CD14-positive monocyte (primary cell): ENCODE results near the gene JMJD1C. TPM values are rescaled to one million over a fixed set of nuclear protein-coding genes. Genes with fewer than 3 reads are reported as not detected.
A peak's percentile ranks its signal among the peaks of the same experiment; 100 is the strongest.

Experiments used
- DNase-seq, 3 donors: peaks; one replicate each; pipeline ENCODE4 v3.0.0-alpha.2; 2011 to 2022
- H2AFZ ChIP-seq: 2 replicates; pipeline ENCODE4 v1.6.0; 2012; ENCODE audit warnings: mild to moderate bottlenecking, low read depth, low read length, inconsistent platforms; ENCODE audit not compliant: insufficient read depth, poor library complexity, severe bottlenecking
- H3K27ac ChIP-seq, 2 donors: 1 replicate in 1 of 2; 2 replicates in 1 of 2; pipeline ENCODE4 v1.5.1; 2012 to 2013; ENCODE audit warnings: low read length in 2 of 2, control low read depth in 1 of 2, inconsistent platforms in 1 of 2, low read depth in 1 of 2, mild to moderate bottlenecking in 1 of 2
- H3K27me3 ChIP-seq, 2 donors: one replicate each; pipeline versions ENCODE4 v1.6.0 to v1.6.1; 2011 to 2013; ENCODE audit warnings: low read length in 2 of 2; ENCODE audit not compliant: control insufficient read depth in 2 of 2, insufficient read depth in 2 of 2
- H3K36me3 ChIP-seq, 2 donors: replicated peaks in 1 of 2; 1 replicate in 1 of 2; 2 replicates in 1 of 2; pipeline versions ENCODE4 v1.5.1 to v1.6.1; 2012 to 2013; ENCODE audit warnings: low read length in 2 of 2, control low read depth in 1 of 2, inconsistent platforms in 1 of 2, mild to moderate bottlenecking in 1 of 2; ENCODE audit not compliant: insufficient read depth in 2 of 2, control insufficient read depth in 1 of 2
- H3K4me1 ChIP-seq, 2 donors: 1 replicate in 1 of 2; 2 replicates in 1 of 2; pipeline versions ENCODE4 v1.5.1 to v1.6.1; 2012 to 2013; ENCODE audit warnings: low read length in 2 of 2, control low read depth in 1 of 2, inconsistent platforms in 1 of 2, mild to moderate bottlenecking in 1 of 2, moderate library complexity in 1 of 2; ENCODE audit not compliant: insufficient read depth in 2 of 2, control insufficient read depth in 1 of 2
- H3K4me2 ChIP-seq: replicated peaks from 2 replicates; pipeline ENCODE3; 2012; ENCODE audit warnings: low read length, moderate library complexity, mild to moderate bottlenecking; ENCODE audit not compliant: poor library complexity, severe bottlenecking; ENCODE audit errors: extremely low read depth
- H3K4me3 ChIP-seq, 3 experiments: fragments of 200-600 bp in 1 of 3; sonication (generic) in 1 of 3; replicated peaks in 1 of 3; 1 replicate in 2 of 3; 2 replicates in 1 of 3; pipeline ENCODE4 v1.5.1; 2011 to 2013; ENCODE audit warnings: low read length in 3 of 3, mild to moderate bottlenecking in 3 of 3, control low read depth in 2 of 3, low read depth in 2 of 3, inconsistent platforms in 1 of 3, moderate library complexity in 1 of 3
- H3K79me2 ChIP-seq: 2 replicates; pipeline ENCODE4 v1.6.0; 2012; ENCODE audit warnings: mild to moderate bottlenecking, control low read depth, inconsistent platforms, low read length, moderate library complexity; ENCODE audit not compliant: insufficient read depth
- H3K9ac ChIP-seq: 2 replicates; pipeline ENCODE4 v1.6.0; 2017; ENCODE audit warnings: low read length, mild to moderate bottlenecking; ENCODE audit not compliant: insufficient read depth, poor library complexity, severe bottlenecking
- H3K9me3 ChIP-seq, 2 donors: replicated peaks in 1 of 2; 1 replicate in 1 of 2; 2 replicates in 1 of 2; pipeline versions ENCODE4 v1.5.1 to v1.6.1; 2012 to 2013; ENCODE audit warnings: low read length in 2 of 2, control low read depth in 1 of 2; ENCODE audit not compliant: control insufficient read depth in 1 of 2, insufficient read depth in 1 of 2
- H4K20me1 ChIP-seq: 2 replicates; pipeline ENCODE4 v1.6.0; 2012; ENCODE audit warnings: mild to moderate bottlenecking, low read length, control low read depth, moderate library complexity; ENCODE audit not compliant: insufficient read depth
- H3K27ac Mint-ChIP-seq, 7 donors: one replicate each; pipeline ENCODE4 v1.8.0; 2020; ENCODE audit warnings: mild to moderate bottlenecking in 7 of 7, mixed read lengths in 7 of 7, moderate library complexity in 6 of 7, inconsistent platforms in 2 of 7
- H3K27me3 Mint-ChIP-seq, 3 donors: one replicate each; pipeline ENCODE4 v1.8.0; 2021 to 2022; ENCODE audit warnings: low read depth in 3 of 3, mild to moderate bottlenecking in 3 of 3, mixed read lengths in 3 of 3, moderate library complexity in 3 of 3, inconsistent platforms in 1 of 3
- H3K36me3 Mint-ChIP-seq, 2 donors: one replicate each; pipeline ENCODE4 v1.8.0; 2020; ENCODE audit warnings: mixed read lengths in 2 of 2, inconsistent platforms in 1 of 2, mild to moderate bottlenecking in 1 of 2
- H3K4me1 Mint-ChIP-seq: one replicate; pipeline ENCODE4 v1.8.0; 2020; ENCODE audit warnings: mild to moderate bottlenecking, mixed read lengths
- H3K4me3 Mint-ChIP-seq, 2 donors: one replicate each; pipeline ENCODE4 v1.8.0; 2020; ENCODE audit warnings: mild to moderate bottlenecking in 2 of 2, mixed read lengths in 2 of 2, moderate library complexity in 1 of 2
- H3K9me3 Mint-ChIP-seq, 7 donors: one replicate each; pipeline ENCODE4 v1.8.0; 2020 to 2022; ENCODE audit warnings: mixed read lengths in 7 of 7, mild to moderate bottlenecking in 6 of 7, moderate library complexity in 6 of 7, inconsistent platforms in 2 of 7
- WGBS: methylation state at CpG from one replicate; pipeline ENCODE4 v1.1.5; 2013; ENCODE audit warnings: missing lambda C conversion rate; ENCODE audit not compliant: insufficient coverage; 5-methylcytosine and 5-hydroxymethylcytosine counted together
- intact Hi-C, 2 donors: fragments of 100-400 bp; cut with micrococcal nuclease; formaldehyde crosslinking; loops; one replicate each; pipeline versions ENCODE4 v1.15.0 to v1.15.1; 2023
- polyA plus RNA-seq, 3 donors: library from polyadenylated mRNA; depleted of rRNA in 1 of 3; unstranded in 2 of 3; stranded (reverse) in 1 of 3; fragments of 300-500 nt in 2 of 3; fragments of >200 nt in 1 of 3; fragmentation: Illumina TruSeq in 2 of 3; gene quantifications; 1 replicate in 2 of 3; 2 replicates in 1 of 3; pipeline ENCODE4 v1.2.3, GENCODE V29; 2012 to 2021
- TF ChIP-seq, protein P1 (sequence below): fragments of 200-600 bp; IDR thresholded peaks from one replicate; pipeline ENCODE4 v1.8.0; 2022; ENCODE audit warnings: antibody characterized with exemption, mild to moderate bottlenecking

Gene JMJD1C
- polyA plus RNA-seq, 3 donors = 27.8 to 84.8 (median 46.5) TPM

DNA sequence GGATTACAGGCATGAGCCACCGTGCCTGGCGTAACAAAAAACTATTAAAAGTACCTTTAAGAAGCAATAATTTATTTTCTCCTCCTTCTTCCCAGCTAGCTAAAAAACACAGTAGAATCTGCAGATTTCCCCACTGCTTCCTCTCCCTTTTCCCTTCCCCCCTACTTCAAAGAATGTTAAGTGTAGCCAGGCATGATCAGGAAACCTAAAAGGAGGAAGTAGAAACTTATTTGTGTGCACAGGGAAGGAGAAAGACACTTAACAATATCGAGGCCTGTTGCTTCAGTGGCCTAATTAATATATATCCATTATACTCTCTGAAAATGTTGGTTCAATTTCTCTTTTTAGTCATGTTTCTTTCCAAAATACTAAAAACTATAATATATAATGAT, 204.9 kb downstream of the JMJD1C start:
- Histone ChIP-seq H3K4me2 (peak overlapping the region; percentile 95), H3K9ac (no peak overlapping the region), H3K9me3 (no peaks in the 10 kb centered on the region), H3K36me3 (peaks cover 12% of the 10 kb centered on the region in 2 donors), H4K20me1 (peaks cover 98% of the 10 kb centered on the region), H3K27ac (peak overlapping the region; percentile 60 to 72), H2AFZ (no peak overlapping the region), H3K4me1 (peaks cover 79 to 88% of the 10 kb centered on the region in 2 donors), H3K79me2 (peaks cover 97% of the 10 kb centered on the region), H3K27me3 (no peaks in the 10 kb centered on the region), H3K4me3 (peak overlapping the region; percentile 7 to 99 (median 43))
- TF ChIP-seq, protein P1, sequence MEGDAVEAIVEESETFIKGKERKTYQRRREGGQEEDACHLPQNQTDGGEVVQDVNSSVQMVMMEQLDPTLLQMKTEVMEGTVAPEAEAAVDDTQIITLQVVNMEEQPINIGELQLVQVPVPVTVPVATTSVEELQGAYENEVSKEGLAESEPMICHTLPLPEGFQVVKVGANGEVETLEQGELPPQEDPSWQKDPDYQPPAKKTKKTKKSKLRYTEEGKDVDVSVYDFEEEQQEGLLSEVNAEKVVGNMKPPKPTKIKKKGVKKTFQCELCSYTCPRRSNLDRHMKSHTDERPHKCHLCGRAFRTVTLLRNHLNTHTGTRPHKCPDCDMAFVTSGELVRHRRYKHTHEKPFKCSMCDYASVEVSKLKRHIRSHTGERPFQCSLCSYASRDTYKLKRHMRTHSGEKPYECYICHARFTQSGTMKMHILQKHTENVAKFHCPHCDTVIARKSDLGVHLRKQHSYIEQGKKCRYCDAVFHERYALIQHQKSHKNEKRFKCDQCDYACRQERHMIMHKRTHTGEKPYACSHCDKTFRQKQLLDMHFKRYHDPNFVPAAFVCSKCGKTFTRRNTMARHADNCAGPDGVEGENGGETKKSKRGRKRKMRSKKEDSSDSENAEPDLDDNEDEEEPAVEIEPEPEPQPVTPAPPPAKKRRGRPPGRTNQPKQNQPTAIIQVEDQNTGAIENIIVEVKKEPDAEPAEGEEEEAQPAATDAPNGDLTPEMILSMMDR = no peak
- Mint-ChIP-seq H3K4me3 (peak overlapping the region; percentile 77 to 83), H3K4me1 (peaks cover 70% of the 10 kb centered on the region), H3K27me3 (no peaks in the 10 kb centered on the region), H3K36me3 (peaks cover 50 to 51% of the 10 kb centered on the region in 2 donors), H3K9me3 (no peaks in the 10 kb centered on the region), H3K27ac (peak overlapping the region; percentile 79 to 92 (median 89))
- 0% methylated on average over 2 of the region's 3 CpGs for WGBS
- DNase-seq = peak; percentile 47 to 69 (median 68)
- intact Hi-C loops = loop anchor here (10.0 kb wide), 3 partner anchors 204 to 444 kb away; partner anchors contain the start of genes JMJD1C (in 1 of the 2) and REEP3 (in 1 of the 2)

DNA sequence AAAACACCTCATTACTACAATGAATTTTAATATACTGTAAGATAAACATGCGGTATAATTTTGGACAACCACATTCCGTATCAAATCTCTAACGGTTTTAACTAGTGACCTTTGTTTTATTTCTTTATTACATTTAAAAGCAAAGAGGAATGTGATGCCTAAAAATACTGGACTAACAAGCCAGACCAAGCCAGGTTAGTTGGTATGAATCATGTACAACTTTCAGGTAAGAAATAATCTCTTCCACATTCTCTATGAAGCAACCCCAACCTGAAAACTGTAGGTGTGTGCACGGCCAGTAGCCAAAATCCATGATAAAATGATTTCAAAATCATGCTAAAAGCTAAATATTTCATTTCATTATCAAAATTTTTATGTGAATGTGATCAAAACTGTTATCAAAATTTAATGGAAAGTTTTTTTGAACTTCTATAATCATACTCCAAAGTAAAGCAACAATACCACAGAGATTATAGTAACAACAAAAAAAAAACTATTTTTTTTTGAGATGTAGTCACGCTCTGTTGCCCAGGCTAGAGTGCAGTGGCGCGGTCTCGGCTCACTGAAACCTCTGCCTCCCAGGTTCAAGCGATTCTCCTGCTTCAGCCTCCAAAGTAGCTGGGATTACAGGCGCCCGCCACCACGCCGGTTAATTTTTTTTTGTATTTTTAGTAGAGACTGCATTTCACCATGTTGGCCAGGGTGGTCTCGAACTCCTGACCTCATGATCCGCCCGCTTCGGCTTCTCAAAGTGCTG, 205.5 kb downstream of the JMJD1C start:
- H3K9me3 Mint-ChIP-seq = no peaks in the 10 kb centered on the region
- Histone ChIP-seq H3K27ac (peak overlapping the region; percentile 60 to 72), H3K4me2 (peak overlapping the region; percentile 95), H3K79me2 (peaks cover 97% of the 10 kb centered on the region), H3K9ac (no peak overlapping the region), H3K36me3 (peaks cover 12% of the 10 kb centered on the region in 2 donors), H3K27me3 (no peaks in the 10 kb centered on the region), H4K20me1 (peaks cover 98% of the 10 kb centered on the region), H3K4me3 (peak overlapping the region in 1 of 3 experiments; percentile 99), H3K9me3 (no peaks in the 10 kb centered on the region), H2AFZ (no peak overlapping the region), H3K4me1 (peaks cover 82 to 94% of the 10 kb centered on the region in 2 donors)
- H3K4me1 Mint-ChIP-seq = peaks cover 74% of the 10 kb centered on the region
- DNase-seq = no peak
- intact Hi-C loops = loop anchor here (10.0 kb wide), 3 partner anchors 205 to 445 kb away; partner anchors contain the start of genes JMJD1C (in 1 of the 2) and REEP3 (in 1 of the 2)
- H3K4me3 Mint-ChIP-seq = peak overlapping the region; percentile 75 to 77
- WGBS = 71% methylated on average over 4 of the region's 17 CpGs
- H3K36me3 Mint-ChIP-seq = peaks cover 50 to 51% of the 10 kb centered on the region in 2 donors
- TF ChIP-seq, protein P1 = no peak
- no peaks in the 10 kb centered on the region for H3K27me3 Mint-ChIP-seq
- H3K27ac Mint-ChIP-seq = peak overlapping the region; percentile 79 to 91 (median 85)
